Measurements from ENCODE around the gene BDH1.

The BDH1 gene

DNA sequence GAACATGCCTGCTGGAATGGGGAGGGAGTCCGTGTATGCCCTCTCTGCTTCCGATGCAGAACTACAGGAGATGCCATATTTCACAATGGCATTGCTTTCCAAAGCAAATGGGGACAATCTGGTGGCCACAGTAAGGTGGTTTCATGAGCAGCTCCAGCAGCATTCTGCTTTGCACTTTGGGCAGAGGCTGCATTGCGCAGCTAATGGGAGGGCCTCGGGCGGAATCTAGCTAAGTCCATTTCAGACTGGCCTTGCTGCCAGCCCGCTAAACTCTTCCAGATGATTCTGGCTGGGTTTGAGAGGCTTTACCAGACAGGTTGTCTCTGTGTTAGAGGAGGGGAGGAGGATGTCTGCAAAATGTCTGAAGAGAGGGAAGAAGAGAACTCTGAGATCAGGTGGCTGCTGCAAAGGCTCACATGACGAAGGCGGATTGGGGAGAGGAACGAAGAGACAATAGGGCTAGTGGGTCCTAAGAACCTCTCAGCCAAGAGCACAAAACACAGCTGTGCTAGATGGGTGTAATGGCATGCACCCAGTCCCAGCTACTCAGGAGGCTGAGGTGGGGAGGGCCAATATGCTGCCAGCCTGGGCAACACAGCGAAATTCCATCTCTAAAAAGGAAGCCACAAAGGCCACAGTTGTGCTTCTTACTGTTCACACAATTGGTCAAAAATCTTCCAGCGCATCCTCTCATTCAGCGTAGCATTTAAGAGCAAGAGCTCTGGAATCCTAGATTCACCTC, 63.7 kb downstream of the BDH1 start:
- H4K20me1 ChIP-seq (ENCODE audit: insufficient read depth, low read length) = no peaks in the 10 kb centered on the region
- H3K9ac ChIP-seq (ENCODE audit: low read length) = no peak overlapping the region
- no peak overlapping the region for H3K4me3 ChIP-seq (ENCODE audit: low read length)
- no peak overlapping the region for H3K4me2 ChIP-seq (ENCODE audit: low read length)
- H3K27ac ChIP-seq (ENCODE audit: low read length) = no peak overlapping the region
- no peaks in the 10 kb centered on the region for H3K9me3 ChIP-seq (ENCODE audit: insufficient read depth, low read length)
- no peak overlapping the region for H2AFZ ChIP-seq (ENCODE audit: low read depth, low read length)
- TF ChIP-seq, protein P1, sequence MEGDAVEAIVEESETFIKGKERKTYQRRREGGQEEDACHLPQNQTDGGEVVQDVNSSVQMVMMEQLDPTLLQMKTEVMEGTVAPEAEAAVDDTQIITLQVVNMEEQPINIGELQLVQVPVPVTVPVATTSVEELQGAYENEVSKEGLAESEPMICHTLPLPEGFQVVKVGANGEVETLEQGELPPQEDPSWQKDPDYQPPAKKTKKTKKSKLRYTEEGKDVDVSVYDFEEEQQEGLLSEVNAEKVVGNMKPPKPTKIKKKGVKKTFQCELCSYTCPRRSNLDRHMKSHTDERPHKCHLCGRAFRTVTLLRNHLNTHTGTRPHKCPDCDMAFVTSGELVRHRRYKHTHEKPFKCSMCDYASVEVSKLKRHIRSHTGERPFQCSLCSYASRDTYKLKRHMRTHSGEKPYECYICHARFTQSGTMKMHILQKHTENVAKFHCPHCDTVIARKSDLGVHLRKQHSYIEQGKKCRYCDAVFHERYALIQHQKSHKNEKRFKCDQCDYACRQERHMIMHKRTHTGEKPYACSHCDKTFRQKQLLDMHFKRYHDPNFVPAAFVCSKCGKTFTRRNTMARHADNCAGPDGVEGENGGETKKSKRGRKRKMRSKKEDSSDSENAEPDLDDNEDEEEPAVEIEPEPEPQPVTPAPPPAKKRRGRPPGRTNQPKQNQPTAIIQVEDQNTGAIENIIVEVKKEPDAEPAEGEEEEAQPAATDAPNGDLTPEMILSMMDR (IDR thresholded peaks at IDR 0.05; ENCODE audit: low read depth, low read length) = no peak
- no peak for TF ChIP-seq EZH2phosphoT487 (IDR thresholded peaks at IDR 0.05; ENCODE audit: low read depth)
- H3K36me3 ChIP-seq (replicated peaks; ENCODE audit: low read depth, low read length) = no peaks in the 10 kb centered on the region
- H3K4me1 ChIP-seq (ENCODE audit: low read length) = no peaks in the 10 kb centered on the region
- H3K27me3 ChIP-seq (ENCODE audit: low read depth, low read length) = no peaks in the 10 kb centered on the region
- no peaks in the 10 kb centered on the region for H3K79me2 ChIP-seq (ENCODE audit: low read length)

DNA sequence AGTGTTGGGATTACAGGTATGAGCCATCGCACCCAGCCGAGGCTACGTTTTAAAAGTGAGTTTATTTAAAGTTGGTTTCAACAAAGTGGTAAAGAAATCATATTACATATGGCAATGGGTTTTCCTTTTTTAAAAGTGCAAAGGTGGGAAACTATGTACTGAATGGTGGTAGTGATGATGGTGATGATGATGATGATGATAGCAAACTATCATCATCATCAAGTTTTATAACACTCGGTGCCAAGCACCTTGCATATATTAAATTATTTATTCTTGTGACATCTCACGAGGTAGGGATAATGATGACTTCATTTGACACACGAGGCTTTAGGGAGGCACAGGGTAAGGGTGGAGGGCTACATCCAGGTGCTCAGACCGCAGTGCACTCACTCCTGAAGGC, 64.3 kb downstream of the BDH1 start:
- Histone ChIP-seq H4K20me1 (ENCODE audit: insufficient read depth, low read length) (no peaks in the 10 kb centered on the region), H3K4me2 (ENCODE audit: low read length) (no peak overlapping the region), H2AFZ (ENCODE audit: low read depth, low read length) (no peak overlapping the region), H3K79me2 (ENCODE audit: low read length) (no peaks in the 10 kb centered on the region), H3K36me3 (replicated peaks; ENCODE audit: low read depth, low read length) (no peaks in the 10 kb centered on the region), H3K4me1 (ENCODE audit: low read length) (no peaks in the 10 kb centered on the region), H3K27me3 (ENCODE audit: low read depth, low read length) (no peaks in the 10 kb centered on the region), H3K27ac (ENCODE audit: low read length) (no peak overlapping the region), H3K4me3 (ENCODE audit: low read length) (no peak overlapping the region), H3K9me3 (ENCODE audit: insufficient read depth, low read length) (no peaks in the 10 kb centered on the region), H3K9ac (ENCODE audit: low read length) (no peak overlapping the region)
- TF ChIP-seq, protein P1 (IDR thresholded peaks at IDR 0.05; ENCODE audit: low read depth, low read length) = no peak
- no peak for TF ChIP-seq EZH2phosphoT487 (IDR thresholded peaks at IDR 0.05; ENCODE audit: low read depth)

DNA sequence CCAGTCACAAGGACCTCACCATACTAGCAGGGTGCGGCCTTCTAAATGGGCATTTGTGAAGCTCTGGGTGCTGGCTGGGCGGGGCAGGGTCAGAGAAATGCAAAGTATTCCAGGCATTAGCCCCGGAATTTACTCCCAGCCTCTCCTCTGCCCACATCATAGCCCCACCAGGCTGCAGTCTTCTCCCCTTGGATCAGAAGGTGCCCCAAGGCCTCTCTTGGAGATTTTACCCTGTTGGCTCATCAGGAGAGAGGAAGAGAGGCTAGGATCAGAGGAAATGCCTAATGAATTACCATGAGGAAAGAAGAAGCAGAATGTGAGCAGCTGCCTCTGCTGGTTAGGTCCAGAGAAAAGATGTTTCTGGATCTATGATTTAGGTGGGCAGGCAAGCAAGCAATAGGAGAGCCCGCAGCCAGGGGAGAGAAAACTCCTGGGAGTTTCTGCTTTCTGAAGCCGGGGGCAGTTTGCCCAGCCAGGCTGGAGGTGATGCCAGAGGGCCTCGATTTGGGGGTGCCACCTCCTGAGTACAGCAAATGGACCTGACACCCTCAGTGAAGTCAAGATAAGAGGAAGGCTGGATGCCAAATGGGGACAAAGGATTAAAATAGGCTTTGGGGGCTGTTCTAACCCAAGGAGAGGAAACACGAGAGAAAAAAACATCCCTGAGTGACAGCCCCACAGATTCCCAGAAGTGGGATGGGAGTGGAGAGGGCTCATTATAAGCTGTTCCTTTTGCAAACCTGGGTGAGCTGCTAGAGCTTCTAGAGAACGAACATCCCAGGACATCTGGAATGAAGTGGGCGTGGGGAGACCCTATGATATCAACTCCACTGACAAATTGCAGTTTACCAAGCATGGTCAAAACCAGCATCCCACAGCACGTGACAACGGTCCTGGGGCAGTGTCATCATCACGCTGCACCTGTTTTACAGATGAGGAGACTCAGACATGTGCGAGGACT, 65.4 kb downstream of the BDH1 start:
- H3K9me3 ChIP-seq (ENCODE audit: insufficient read depth, low read length) = no peaks in the 10 kb centered on the region
- no peak overlapping the region for H3K4me3 ChIP-seq (ENCODE audit: low read length)
- no peak overlapping the region for H3K4me2 ChIP-seq (ENCODE audit: low read length)
- no peaks in the 10 kb centered on the region for H4K20me1 ChIP-seq (ENCODE audit: insufficient read depth, low read length)
- H3K36me3 ChIP-seq (replicated peaks; ENCODE audit: low read depth, low read length) = no peaks in the 10 kb centered on the region
- no peak overlapping the region for H3K27ac ChIP-seq (ENCODE audit: low read length)
- H2AFZ ChIP-seq (ENCODE audit: low read depth, low read length) = no peak overlapping the region
- no peaks in the 10 kb centered on the region for H3K79me2 ChIP-seq (ENCODE audit: low read length)
- 0 out of 2 replicates have a peak, but pooled peaks cover 2% of the 10 kb centered on the region for H3K27me3 ChIP-seq (ENCODE audit: low read depth, low read length)
- H3K9ac ChIP-seq (ENCODE audit: low read length) = no peak overlapping the region
- TF ChIP-seq, protein P1 (IDR thresholded peaks at IDR 0.05; ENCODE audit: low read depth, low read length) = no peak
- no peak for TF ChIP-seq EZH2phosphoT487 (IDR thresholded peaks at IDR 0.05; ENCODE audit: low read depth)
- no peaks in the 10 kb centered on the region for H3K4me1 ChIP-seq (ENCODE audit: low read length)

DNA sequence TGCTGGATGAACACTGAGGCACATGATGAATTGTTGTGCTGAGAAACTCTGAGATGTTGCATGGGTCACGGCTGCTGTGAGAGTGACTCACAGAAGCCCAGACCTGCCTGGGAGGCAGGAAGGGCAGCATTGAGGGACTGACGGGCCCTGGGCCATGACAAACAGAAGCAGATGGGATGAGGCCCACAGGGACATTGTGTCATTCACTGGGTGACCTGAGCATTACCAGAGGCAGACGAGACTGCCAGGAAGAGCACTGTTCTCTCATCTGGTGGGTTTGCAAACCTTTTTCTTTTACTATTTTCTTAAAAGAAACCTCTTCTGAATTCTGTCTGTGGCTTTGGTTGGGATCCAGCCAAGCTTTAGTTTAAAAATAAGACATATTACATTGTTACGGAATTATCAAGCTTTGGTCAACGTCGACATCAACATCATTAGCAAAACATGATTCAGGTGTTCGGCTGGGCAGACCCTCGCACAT, 67.8 kb downstream of the BDH1 start:
- no peaks in the 10 kb centered on the region for H3K36me3 ChIP-seq (replicated peaks; ENCODE audit: low read depth, low read length)

More for the DNA sequence above, 67.8 kb downstream of the BDH1 start:
- Histone ChIP-seq H2AFZ (ENCODE audit: low read depth, low read length) (no peak overlapping the region), H3K27me3 (ENCODE audit: low read depth, low read length) (0 out of 2 replicates have a peak, but pooled peaks cover 2% of the 10 kb centered on the region), H3K9ac (ENCODE audit: low read length) (no peak overlapping the region), H4K20me1 (ENCODE audit: insufficient read depth, low read length) (no peaks in the 10 kb centered on the region), H3K9me3 (ENCODE audit: insufficient read depth, low read length) (no peaks in the 10 kb centered on the region), H3K27ac (ENCODE audit: low read length) (no peak overlapping the region), H3K4me2 (ENCODE audit: low read length) (no peak overlapping the region), H3K4me3 (ENCODE audit: low read length) (no peak overlapping the region), H3K4me1 (ENCODE audit: low read length) (no peaks in the 10 kb centered on the region), H3K79me2 (ENCODE audit: low read length) (no peaks in the 10 kb centered on the region)
- TF ChIP-seq, protein P1 (IDR thresholded peaks at IDR 0.05; ENCODE audit: low read depth, low read length) = no peak

Measured in OCI-LY3 (cell line).